ENCODE results near the gene FLNA. TPM values are rescaled to one million over a fixed set of nuclear protein-coding genes. Genes with fewer than 3 reads are reported as not detected.
A peak's percentile ranks its signal among the peaks of the same experiment; 100 is the strongest.

The FLNA gene, protein sequence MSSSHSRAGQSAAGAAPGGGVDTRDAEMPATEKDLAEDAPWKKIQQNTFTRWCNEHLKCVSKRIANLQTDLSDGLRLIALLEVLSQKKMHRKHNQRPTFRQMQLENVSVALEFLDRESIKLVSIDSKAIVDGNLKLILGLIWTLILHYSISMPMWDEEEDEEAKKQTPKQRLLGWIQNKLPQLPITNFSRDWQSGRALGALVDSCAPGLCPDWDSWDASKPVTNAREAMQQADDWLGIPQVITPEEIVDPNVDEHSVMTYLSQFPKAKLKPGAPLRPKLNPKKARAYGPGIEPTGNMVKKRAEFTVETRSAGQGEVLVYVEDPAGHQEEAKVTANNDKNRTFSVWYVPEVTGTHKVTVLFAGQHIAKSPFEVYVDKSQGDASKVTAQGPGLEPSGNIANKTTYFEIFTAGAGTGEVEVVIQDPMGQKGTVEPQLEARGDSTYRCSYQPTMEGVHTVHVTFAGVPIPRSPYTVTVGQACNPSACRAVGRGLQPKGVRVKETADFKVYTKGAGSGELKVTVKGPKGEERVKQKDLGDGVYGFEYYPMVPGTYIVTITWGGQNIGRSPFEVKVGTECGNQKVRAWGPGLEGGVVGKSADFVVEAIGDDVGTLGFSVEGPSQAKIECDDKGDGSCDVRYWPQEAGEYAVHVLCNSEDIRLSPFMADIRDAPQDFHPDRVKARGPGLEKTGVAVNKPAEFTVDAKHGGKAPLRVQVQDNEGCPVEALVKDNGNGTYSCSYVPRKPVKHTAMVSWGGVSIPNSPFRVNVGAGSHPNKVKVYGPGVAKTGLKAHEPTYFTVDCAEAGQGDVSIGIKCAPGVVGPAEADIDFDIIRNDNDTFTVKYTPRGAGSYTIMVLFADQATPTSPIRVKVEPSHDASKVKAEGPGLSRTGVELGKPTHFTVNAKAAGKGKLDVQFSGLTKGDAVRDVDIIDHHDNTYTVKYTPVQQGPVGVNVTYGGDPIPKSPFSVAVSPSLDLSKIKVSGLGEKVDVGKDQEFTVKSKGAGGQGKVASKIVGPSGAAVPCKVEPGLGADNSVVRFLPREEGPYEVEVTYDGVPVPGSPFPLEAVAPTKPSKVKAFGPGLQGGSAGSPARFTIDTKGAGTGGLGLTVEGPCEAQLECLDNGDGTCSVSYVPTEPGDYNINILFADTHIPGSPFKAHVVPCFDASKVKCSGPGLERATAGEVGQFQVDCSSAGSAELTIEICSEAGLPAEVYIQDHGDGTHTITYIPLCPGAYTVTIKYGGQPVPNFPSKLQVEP (N-terminal part only)
- 3,767 and 4,290 TPM in 2 replicates for total RNA-seq

DNA sequence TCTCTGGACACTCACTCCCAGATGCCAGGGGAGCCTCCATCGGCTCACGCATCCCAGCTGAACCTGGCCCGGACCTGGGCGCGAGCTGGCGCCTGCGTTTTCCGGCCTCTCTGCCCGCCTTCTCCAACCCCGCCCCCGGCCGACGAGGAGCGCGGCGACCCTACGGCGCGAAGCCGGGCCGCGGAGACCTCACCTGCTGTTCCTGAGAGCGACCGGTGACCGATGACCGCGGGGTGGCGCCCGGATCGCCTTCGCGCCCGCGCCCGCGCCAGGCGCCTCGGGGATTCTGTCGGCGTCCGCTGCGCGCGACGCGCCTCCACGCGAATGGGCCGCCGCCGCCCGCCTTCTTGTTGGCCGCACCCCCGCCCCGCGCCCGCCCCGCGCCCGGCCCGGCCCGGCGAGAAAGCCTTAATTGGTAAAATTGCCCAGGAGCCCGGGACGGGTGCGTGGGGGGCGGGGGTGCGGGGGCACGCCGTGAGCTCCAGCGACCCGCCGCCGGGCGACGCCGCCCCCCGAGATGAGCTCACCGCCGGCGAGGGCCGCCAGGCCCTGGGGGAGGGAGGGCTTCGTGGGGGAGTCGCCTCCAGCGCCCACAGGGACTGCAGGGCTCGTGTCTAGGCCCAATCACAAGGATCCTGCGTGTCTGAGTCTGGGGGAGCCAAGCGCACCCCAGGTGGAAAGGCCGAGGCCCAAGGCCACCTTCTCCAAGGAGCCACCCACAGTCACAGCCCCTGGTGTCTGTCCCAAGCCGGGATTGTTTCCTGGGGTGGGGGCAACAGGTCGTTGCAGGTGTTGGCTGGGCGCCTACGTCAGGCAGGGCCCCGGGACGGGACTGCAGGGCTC, at the start of gene FLNA:
Gene FLNA (minus strand): TSS at position 322 of the 843 bp plus-strand sequence. CDS start 3,389 bp downstream, outside the sequence.
- DNase-seq (ENCODE audit: low read depth), result no peak
- H3K4me3 ChIP-seq (ENCODE audit: low read depth, low read length), result peak within 1 kb of the TSS; percentile 60
- TF ChIP-seq, protein P1, sequence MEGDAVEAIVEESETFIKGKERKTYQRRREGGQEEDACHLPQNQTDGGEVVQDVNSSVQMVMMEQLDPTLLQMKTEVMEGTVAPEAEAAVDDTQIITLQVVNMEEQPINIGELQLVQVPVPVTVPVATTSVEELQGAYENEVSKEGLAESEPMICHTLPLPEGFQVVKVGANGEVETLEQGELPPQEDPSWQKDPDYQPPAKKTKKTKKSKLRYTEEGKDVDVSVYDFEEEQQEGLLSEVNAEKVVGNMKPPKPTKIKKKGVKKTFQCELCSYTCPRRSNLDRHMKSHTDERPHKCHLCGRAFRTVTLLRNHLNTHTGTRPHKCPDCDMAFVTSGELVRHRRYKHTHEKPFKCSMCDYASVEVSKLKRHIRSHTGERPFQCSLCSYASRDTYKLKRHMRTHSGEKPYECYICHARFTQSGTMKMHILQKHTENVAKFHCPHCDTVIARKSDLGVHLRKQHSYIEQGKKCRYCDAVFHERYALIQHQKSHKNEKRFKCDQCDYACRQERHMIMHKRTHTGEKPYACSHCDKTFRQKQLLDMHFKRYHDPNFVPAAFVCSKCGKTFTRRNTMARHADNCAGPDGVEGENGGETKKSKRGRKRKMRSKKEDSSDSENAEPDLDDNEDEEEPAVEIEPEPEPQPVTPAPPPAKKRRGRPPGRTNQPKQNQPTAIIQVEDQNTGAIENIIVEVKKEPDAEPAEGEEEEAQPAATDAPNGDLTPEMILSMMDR (IDR thresholded peaks at IDR 0.05; ENCODE audit: insufficient read depth, low read depth, low read length), result no peak

DNA sequence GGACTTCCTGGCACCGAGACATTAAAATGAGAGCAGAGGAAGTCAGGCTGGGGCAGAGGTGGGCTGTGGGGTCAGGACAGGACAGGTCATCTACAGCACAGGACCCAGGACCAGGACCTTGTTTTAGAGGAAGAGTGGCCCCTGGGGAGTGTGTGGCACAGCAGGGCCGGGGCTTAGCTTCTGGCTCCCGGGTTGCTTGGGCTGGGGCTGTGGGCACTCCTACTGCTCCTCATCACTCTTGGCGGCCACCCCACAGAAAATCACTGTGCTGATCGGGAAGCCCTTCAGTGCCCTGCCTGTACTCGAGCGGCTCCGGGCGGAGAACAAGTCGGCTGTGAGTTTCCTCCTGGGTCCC, 45.9 kb upstream of the FLNA start:
- TF ChIP-seq, protein P1 (IDR thresholded peaks at IDR 0.05; ENCODE audit: insufficient read depth, low read depth, low read length), result no peak

DNA sequence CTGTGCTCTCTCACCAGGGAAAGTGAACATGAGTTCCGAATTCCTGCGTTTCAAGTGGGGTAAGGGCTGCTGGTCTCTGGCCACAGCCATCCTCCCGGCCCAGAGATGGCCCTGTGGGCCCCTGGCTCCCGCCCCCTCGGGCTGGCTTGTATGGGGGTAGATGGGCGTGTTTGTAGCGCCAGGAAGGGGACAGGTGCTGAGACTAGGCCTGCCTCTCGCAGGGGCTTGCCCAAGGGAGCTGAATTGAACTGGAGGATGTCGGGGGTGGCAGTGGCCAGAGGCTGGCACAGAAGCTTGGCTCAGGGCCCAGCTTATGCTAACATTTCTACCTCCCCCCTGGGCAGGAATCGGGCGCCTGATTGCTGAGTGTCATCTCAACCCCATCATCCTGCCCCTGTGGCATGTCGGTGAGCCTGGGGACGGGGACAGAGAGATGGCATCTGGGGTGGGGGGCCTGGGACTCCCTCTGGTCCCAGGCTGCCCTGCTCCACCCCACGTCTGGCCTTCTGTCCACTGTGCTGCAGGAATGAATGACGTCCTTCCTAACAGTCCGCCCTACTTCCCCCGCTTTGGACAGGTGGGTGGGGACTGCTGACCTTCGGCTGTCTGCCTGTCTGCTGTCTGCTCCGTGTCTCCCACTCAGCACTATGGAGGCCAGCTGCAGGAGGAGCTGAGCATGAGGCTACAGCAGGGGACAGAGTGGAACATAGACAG, 45.4 kb upstream of the FLNA start:
- TF ChIP-seq, protein P1 (IDR thresholded peaks at IDR 0.05; ENCODE audit: insufficient read depth, low read depth, low read length), result no peak
- H3K4me3 ChIP-seq (ENCODE audit: low read depth, low read length), result no peak overlapping the region
- DNase-seq (ENCODE audit: low read depth), result no peak

More for the DNA sequence above, 45.9 kb upstream of the FLNA start:
- H3K4me3 ChIP-seq (ENCODE audit: low read depth, low read length), result no peak overlapping the region
- no peak for DNase-seq (ENCODE audit: low read depth)

DNA sequence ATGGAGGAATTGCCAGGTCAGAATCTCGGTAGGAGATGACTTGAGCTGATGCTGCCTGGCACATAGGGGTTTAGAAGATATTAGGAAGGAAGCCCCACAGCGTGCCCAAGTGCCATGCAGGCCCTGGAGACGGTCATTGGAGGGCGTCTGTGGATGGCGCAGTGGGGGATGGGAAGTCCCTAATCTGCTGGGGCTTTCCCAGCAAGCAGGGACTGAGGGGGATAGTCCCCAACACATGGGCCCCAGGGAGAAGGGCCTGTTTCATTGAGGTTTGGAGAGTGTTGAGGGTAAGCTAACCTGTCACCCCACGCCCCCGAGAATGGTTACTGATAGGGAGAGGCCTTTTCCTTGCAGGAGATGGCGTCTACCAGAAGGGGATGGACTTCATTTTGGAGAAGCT, 44.8 kb upstream of the FLNA start:
- TF ChIP-seq, protein P1 (IDR thresholded peaks at IDR 0.05; ENCODE audit: insufficient read depth, low read depth, low read length), result no peak
- no peak overlapping the region for H3K4me3 ChIP-seq (ENCODE audit: low read depth, low read length)
- no peak for DNase-seq (ENCODE audit: low read depth)

DNA sequence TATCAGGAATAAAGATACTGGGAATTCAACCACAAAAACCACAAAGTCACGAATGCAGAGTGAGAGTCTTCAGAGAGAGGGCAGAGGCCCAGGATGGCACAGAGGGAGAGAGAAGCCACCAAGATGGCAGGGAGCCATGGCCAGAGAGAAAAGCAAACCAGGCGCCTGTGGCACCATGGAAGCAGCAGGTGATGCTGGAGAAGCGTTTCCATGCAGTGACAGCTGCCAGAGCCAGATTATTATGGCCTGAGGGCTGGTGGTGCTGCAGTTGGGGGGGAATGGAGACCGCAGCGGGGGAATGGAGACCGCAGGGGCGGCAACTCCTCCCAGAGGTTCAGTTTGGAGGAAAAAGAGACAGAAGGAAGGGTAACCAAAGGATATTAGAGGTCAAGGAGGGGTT, 42.7 kb upstream of the FLNA start:
- TF ChIP-seq, protein P1 (IDR thresholded peaks at IDR 0.05; ENCODE audit: insufficient read depth, low read depth, low read length), result no peak
- H3K4me3 ChIP-seq (ENCODE audit: low read depth, low read length), result no peak overlapping the region
- DNase-seq (ENCODE audit: low read depth), result no peak

Data from fibroblast of villous mesenchyme (primary cell).